ENCODE data around the gene GALNT18.

GRCh38 chr11:11265994-11266606 lies 355.7 kb downstream of the GALNT18 start:
- TF ChIP-seq CTCF (IDR thresholded peaks at IDR 0.05): peak; percentile 48 to 88 (median 65)
- no peak for TF ChIP-seq POLR2A (IDR thresholded peaks at IDR 0.05)

Measured in body of pancreas (tissue), 4 donors.